Gastrocnemius medialis (tissue), 4 donors: ENCODE results near the gene TMEM117. TPM values are rescaled to one million over a fixed set of nuclear protein-coding genes. Genes with fewer than 3 reads are reported as not detected.

ENCODE experiments used
- ATAC-seq, 2 donors: fragments of 150-250 bp; one replicate each; pipeline ENCODE4 v1.9.1; 2016
- DNase-seq, 2 donors: peaks; one replicate each; pipeline ENCODE4 v3.0.0-alpha.2; 2019
- H3K27ac ChIP-seq, 4 donors: fragments of 200-600 bp; sonication (generic); 1 replicate in 1 of 4; 2 replicates in 3 of 4; pipeline ENCODE4 v1.5.1; 2016 to 2018; ENCODE audit warnings: mild to moderate bottlenecking in 2 of 4, moderate library complexity in 1 of 4
- H3K27me3 ChIP-seq, 3 donors: fragments of 200-600 bp; sonication (generic) in 2 of 3; 1 replicate in 1 of 3; 2 replicates in 2 of 3; pipeline versions ENCODE4 v1.5.1 to v1.6.0; 2016 to 2019; ENCODE audit warnings: mild to moderate bottlenecking in 1 of 3, moderate library complexity in 1 of 3
- H3K36me3 ChIP-seq, 2 donors: fragments of 200-600 bp; sonication (generic) in 1 of 2; one replicate each; pipeline ENCODE4 v1.5.1; 2017 to 2018
- H3K4me1 ChIP-seq, 2 donors: fragments of 200-600 bp; sonication (generic) in 1 of 2; one replicate each; pipeline ENCODE4 v1.5.1; 2016 to 2017; ENCODE audit warnings: mild to moderate bottlenecking in 2 of 2
- H3K4me3 ChIP-seq, 4 donors: fragments of 200-600 bp; sonication (generic) in 3 of 4; 1 replicate in 1 of 4; 2 replicates in 3 of 4; pipeline ENCODE4 v1.5.1; 2016 to 2019; ENCODE audit warnings: mild to moderate bottlenecking in 2 of 4
- H3K9me3 ChIP-seq, 3 donors: fragments of 200-600 bp; sonication (generic) in 2 of 3; 1 replicate in 1 of 3; 2 replicates in 2 of 3; pipeline ENCODE4 v1.5.1; 2016 to 2019
- POLR2A ChIP-seq, 2 donors: fragments of 450-650 bp; IDR thresholded peaks; one replicate each; pipeline ENCODE4 v1.6.1; 2017; ENCODE audit warnings: antibody characterized with exemption in 2 of 2, mild to moderate bottlenecking in 2 of 2, moderate library complexity in 2 of 2
- in situ Hi-C, 4 donors: fragments of 200-750 bp; cut with MboI; loops; one replicate each; pipeline versions ENCODE4 v1.15.0 to v1.8.0; 2017; ENCODE audit warnings: low sequenced_read_pairs in 4 of 4
- intact Hi-C: fragments of 100-400 bp; cut with DNase I; formaldehyde crosslinking; loops from one replicate; pipeline ENCODE4 v1.15.1; 2023; ENCODE audit warnings: low total_unique reads
- total RNA-seq, 4 donors: library from RNA; depleted of rRNA; stranded (reverse); fragments of >200 nt; gene quantifications; one replicate each; pipeline versions ENCODE4 v1.1.0 to v1.2.3, GENCODE V29; 2016
- TF ChIP-seq, protein P1 (sequence below), 5 experiments: fragments of 450-650 bp in 3 of 5; fragments of 200-600 bp in 2 of 5; sonication (generic) in 2 of 5; IDR thresholded peaks in 4 of 5; conservative IDR thresholded peaks in 1 of 5; 1 replicate in 4 of 5; 2 replicates in 1 of 5; pipeline ENCODE4 v1.5.1; 2016 to 2019; ENCODE audit warnings: antibody characterized with exemption in 5 of 5, mild to moderate bottlenecking in 3 of 5, moderate library complexity in 3 of 5

The TMEM117 gene
- total RNA-seq, 4 donors from 2014 or later: 3.5 to 19.4 (median 6.1) TPM

DNA sequence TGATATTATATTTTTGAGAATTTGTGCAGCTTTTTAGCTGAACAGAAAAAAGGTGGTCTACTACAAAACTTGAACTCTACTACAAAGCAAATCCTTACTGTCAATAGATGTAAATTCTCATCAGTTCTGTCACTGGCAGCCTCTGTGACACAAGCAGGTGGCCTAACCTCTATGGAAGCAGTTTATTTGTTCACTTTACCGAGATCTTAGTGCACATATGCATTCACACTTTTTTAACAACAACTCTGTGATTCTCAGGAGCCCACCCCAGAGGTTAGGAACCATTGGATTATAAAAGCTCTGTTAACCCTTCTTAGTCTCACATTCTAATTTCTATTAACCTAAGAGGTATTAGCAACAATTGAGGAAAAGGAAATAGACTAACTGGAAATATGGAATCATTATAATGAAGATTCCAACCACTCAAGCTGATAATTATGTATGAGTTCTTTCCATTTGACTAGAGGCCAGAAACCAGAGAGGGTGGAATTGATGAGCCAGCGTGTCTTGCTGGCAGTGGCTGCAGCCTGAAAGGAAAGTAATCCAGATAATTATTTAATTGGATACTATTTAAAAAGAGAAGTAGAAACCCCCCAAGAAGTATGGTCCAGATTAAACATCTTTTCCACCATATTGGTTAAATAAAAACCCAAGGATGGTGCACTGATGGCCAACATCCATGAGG is 451.1 kb downstream of the TMEM117 start:
- H3K27me3 ChIP-seq: no peaks in the 10 kb centered on the region
- in situ Hi-C loops: no loop called here
- no peak for ATAC-seq

DNA sequence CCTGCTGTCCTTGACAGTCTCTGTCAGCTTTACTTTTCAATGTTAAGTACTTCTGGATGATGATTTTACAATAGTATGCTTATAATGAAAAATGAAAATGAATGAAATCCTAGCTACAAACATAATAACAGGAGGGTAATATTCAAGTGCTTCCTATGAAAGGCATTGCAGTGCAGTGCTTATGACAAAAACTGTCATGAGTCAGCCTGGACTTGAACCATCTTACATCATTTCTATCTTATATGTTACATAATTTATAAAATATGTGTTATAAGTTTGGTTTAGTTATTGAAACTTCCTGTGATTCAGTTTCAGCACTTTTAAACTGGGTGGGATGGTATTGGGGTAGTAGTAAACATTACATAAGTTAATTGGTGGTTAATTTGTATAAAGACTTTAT is 451.7 kb downstream of the TMEM117 start:
- no peak for DNase-seq
- Histone ChIP-seq H3K27me3 (no peaks in the 10 kb centered on the region), H3K4me3 (no peak overlapping the region), H3K36me3 (no peaks in the 10 kb centered on the region), H3K9me3 (no peaks in the 10 kb centered on the region), H3K27ac (no peak overlapping the region), H3K4me1 (no peaks in the 10 kb centered on the region)
- no peak for TF ChIP-seq POLR2A (IDR thresholded peaks at IDR 0.05)
- TF ChIP-seq, protein P1, sequence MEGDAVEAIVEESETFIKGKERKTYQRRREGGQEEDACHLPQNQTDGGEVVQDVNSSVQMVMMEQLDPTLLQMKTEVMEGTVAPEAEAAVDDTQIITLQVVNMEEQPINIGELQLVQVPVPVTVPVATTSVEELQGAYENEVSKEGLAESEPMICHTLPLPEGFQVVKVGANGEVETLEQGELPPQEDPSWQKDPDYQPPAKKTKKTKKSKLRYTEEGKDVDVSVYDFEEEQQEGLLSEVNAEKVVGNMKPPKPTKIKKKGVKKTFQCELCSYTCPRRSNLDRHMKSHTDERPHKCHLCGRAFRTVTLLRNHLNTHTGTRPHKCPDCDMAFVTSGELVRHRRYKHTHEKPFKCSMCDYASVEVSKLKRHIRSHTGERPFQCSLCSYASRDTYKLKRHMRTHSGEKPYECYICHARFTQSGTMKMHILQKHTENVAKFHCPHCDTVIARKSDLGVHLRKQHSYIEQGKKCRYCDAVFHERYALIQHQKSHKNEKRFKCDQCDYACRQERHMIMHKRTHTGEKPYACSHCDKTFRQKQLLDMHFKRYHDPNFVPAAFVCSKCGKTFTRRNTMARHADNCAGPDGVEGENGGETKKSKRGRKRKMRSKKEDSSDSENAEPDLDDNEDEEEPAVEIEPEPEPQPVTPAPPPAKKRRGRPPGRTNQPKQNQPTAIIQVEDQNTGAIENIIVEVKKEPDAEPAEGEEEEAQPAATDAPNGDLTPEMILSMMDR (IDR thresholded peaks at IDR 0.05 in 4 of 5, conservative IDR thresholded peaks at IDR 0.05 in 1 of 5): no peak
- ATAC-seq: no peak
- intact Hi-C loops: no loop called here
- in situ Hi-C loops: no loop called here

More for the DNA sequence above, 451.1 kb downstream of the TMEM117 start:
- H3K4me3 ChIP-seq: no peak overlapping the region
- DNase-seq: no peak
- no peaks in the 10 kb centered on the region for H3K9me3 ChIP-seq
- H3K27ac ChIP-seq: no peak overlapping the region
- intact Hi-C loops: no loop called here
- H3K4me1 ChIP-seq: no peaks in the 10 kb centered on the region
- H3K36me3 ChIP-seq: peaks cover 0 to under 1% of the 10 kb centered on the region in 2 donors
- TF ChIP-seq, protein P1 (IDR thresholded peaks at IDR 0.05 in 4 of 5, conservative IDR thresholded peaks at IDR 0.05 in 1 of 5): no peak
- no peak for TF ChIP-seq POLR2A (IDR thresholded peaks at IDR 0.05)

DNA sequence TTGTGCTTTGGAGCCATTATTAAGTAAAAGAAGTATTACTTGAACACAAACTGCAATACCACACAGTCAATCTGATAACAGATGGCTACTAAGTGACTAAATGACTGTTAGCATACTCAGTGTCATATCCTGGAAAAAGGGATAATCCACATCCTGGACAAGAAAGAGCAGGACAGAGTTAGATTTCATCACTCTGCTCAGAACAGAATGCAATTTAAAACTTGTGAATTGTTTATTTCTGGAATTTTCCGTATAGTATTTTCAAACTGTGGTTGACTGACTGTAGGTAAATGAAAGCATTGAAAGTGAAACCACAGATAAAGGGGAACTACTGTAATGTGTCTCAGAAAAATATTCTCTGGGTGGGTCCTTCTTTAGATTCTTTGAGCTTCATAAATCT is 458.8 kb downstream of the TMEM117 start:
- no peak for TF ChIP-seq POLR2A (IDR thresholded peaks at IDR 0.05)
- TF ChIP-seq, protein P1 (IDR thresholded peaks at IDR 0.05 in 4 of 5, conservative IDR thresholded peaks at IDR 0.05 in 1 of 5): no peak
- no peak overlapping the region for H3K4me3 ChIP-seq
- in situ Hi-C loops: no loop called here
- no peaks in the 10 kb centered on the region for H3K27me3 ChIP-seq
- intact Hi-C loops: no loop called here
- no peaks in the 10 kb centered on the region for H3K4me1 ChIP-seq
- ATAC-seq: no peak
- no peaks in the 10 kb centered on the region for H3K36me3 ChIP-seq
- no peak for DNase-seq
- peaks cover 0 to 3% (median 0%) of the 10 kb centered on the region in 3 donors for H3K9me3 ChIP-seq
- H3K27ac ChIP-seq: no peak overlapping the region

DNA sequence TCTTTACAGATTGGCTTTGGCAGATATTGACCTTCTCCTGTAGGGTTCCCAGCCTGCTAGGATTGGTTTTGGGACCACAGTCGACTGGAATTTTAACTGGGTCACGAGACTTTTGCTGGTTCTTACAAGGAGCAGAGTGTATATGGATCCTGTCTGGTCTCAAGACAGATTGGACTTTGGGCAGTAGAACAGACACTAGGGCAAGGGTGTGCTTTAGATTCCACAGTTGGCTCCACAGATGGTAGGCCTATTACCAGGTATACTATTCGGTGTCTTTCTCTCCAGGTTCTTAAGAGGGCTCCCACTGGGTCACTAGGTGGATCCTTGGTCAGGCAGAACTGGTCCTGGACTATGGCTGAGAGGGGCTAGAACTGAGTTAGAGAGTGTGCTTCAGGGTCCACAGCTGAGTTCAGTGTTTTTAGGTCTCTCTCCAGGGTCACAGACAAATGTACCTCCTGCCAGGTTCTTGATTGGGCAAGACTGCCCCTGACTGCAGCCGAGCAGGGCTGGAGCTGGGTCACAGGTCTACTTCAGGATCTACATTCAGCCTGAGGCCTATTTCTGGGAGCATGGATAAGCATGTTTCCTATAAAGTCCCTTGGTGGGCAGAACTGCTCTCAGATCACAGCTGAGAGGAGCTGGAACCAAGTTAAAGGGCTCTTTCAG is 460.2 kb downstream of the TMEM117 start:
- no peaks in the 10 kb centered on the region for H3K36me3 ChIP-seq
- intact Hi-C loops: no loop called here
- H3K9me3 ChIP-seq: peaks cover 0 to 3% (median 0%) of the 10 kb centered on the region in 3 donors
- TF ChIP-seq, protein P1 (IDR thresholded peaks at IDR 0.05 in 4 of 5, conservative IDR thresholded peaks at IDR 0.05 in 1 of 5): no peak
- TF ChIP-seq POLR2A (IDR thresholded peaks at IDR 0.05): no peak
- H3K27me3 ChIP-seq: no peaks in the 10 kb centered on the region
- in situ Hi-C loops: no loop called here
- H3K4me1 ChIP-seq: no peaks in the 10 kb centered on the region
- ATAC-seq (no peak), DNase-seq (no peak)
- H3K4me3 ChIP-seq: no peak overlapping the region
- H3K27ac ChIP-seq: no peak overlapping the region
